Measurements from ENCODE around the gene HIGD1A. TPM values are rescaled to one million over a fixed set of nuclear protein-coding genes. Genes with fewer than 3 reads are reported as not detected.
A peak's percentile ranks its signal among the peaks of the same experiment; 100 is the strongest.

The HIGD1A gene
- total RNA-seq, 1 experiment from 2014 or later: 77.6 TPM

- Mint-ChIP-seq H3K9me3 (no peaks in the 10 kb centered on the region), H3K27ac (no peak overlapping the region; a peak in 1 of 7 replicates), H3K27me3 (ENCODE audit: low read depth) (peaks cover 8% of the 10 kb centered on the region), H3K36me3 (ENCODE audit: insufficient read depth in 1 of 3, low read depth in 3 of 3) (no peaks in the 10 kb centered on the region), H3K4me1 (peaks cover 2 to 6% of the 10 kb centered on the region in 2 experiments; a peak in 3 of 4 replicates), H3K4me3 (no peak overlapping the region)
- no peak overlapping the region for H4K8ac ChIP-seq (replicated peaks; ENCODE audit: insufficient read length, low read depth, low read length)
- no peak overlapping the region for H3K4ac ChIP-seq (ENCODE audit: low read depth, low read length)
- no peaks in the 10 kb centered on the region for H3K27me3 ChIP-seq (ENCODE audit: insufficient read depth, low read length)
- H2BK20ac ChIP-seq (ENCODE audit: low read depth, low read length, poor library complexity, severe bottlenecking): no peak overlapping the region
- no peak overlapping the region for H2BK12ac ChIP-seq (ENCODE audit: insufficient read length, low read depth, low read length)
- no peak overlapping the region for H3K56ac ChIP-seq (ENCODE audit: insufficient read length, low read depth, low read length)
- no peak overlapping the region for H3K14ac ChIP-seq (ENCODE audit: insufficient read depth, low read length)
- no peaks in the 10 kb centered on the region for H3K23me2 ChIP-seq (ENCODE audit: insufficient read length, low read depth, low read length, poor library complexity, severe bottlenecking)
- no peaks in the 10 kb centered on the region for H3K79me1 ChIP-seq (ENCODE audit: insufficient read depth, low read depth, low read length, poor library complexity, severe bottlenecking)
- H3K23ac ChIP-seq (ENCODE audit: insufficient read length, low read depth, low read length): peak overlapping the region; percentile 26
- no peak overlapping the region for H3K9ac ChIP-seq (ENCODE audit: extremely low read depth, insufficient read length, low read length)
- no peak overlapping the region for H4K91ac ChIP-seq (ENCODE audit: insufficient read length, low read depth, low read length)
- no peak overlapping the region for H2AFZ ChIP-seq (ENCODE audit: low read length)
- no peak overlapping the region for H4K5ac ChIP-seq (ENCODE audit: insufficient read length, low read depth, low read length)
- H3K9me3 ChIP-seq (ENCODE audit: control insufficient read depth, low read depth, low read length): no peaks in the 10 kb centered on the region
- H3K27ac ChIP-seq (ENCODE audit: insufficient read length, low read depth, low read length): no peak overlapping the region
- no peak overlapping the region for H3K18ac ChIP-seq (ENCODE audit: insufficient read length, low read depth, low read length)
- no peak overlapping the region for H2BK5ac ChIP-seq (ENCODE audit: insufficient read length, low read length)
- no peak overlapping the region for H2AK5ac ChIP-seq (ENCODE audit: insufficient read length, low read length)
- H2BK15ac ChIP-seq (ENCODE audit: low read depth, low read length): no peak overlapping the region
- H4K20me1 ChIP-seq (ENCODE audit: control insufficient read depth, insufficient read depth, insufficient read length): no peaks in the 10 kb centered on the region
- no CpG with 5 or more reads among the region's 5 CpGs for WGBS (ENCODE audit: extremely low coverage, insufficient read length, low lambda C conversion rate)
- no peak for DNase-seq
- H3T11ph ChIP-seq (ENCODE audit: low read length): no peak overlapping the region
- no peaks in the 10 kb centered on the region for H3K4me1 ChIP-seq (ENCODE audit: insufficient read depth, low read length)
- H3K4me2 ChIP-seq (ENCODE audit: insufficient read depth, insufficient read length, low read length): no peak overlapping the region
- no peaks in the 10 kb centered on the region for H3K79me2 ChIP-seq (ENCODE audit: insufficient read depth, low read length)
- H2BK120ac ChIP-seq (ENCODE audit: low read depth, low read length, poor library complexity, severe bottlenecking): no peak overlapping the region
- TF ChIP-seq, protein P1, sequence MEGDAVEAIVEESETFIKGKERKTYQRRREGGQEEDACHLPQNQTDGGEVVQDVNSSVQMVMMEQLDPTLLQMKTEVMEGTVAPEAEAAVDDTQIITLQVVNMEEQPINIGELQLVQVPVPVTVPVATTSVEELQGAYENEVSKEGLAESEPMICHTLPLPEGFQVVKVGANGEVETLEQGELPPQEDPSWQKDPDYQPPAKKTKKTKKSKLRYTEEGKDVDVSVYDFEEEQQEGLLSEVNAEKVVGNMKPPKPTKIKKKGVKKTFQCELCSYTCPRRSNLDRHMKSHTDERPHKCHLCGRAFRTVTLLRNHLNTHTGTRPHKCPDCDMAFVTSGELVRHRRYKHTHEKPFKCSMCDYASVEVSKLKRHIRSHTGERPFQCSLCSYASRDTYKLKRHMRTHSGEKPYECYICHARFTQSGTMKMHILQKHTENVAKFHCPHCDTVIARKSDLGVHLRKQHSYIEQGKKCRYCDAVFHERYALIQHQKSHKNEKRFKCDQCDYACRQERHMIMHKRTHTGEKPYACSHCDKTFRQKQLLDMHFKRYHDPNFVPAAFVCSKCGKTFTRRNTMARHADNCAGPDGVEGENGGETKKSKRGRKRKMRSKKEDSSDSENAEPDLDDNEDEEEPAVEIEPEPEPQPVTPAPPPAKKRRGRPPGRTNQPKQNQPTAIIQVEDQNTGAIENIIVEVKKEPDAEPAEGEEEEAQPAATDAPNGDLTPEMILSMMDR (conservative IDR thresholded peaks at IDR 0.05): peak; percentile 26; the same call in 2 of the 3 replicates
These were observed 32.1 kb upstream of the HIGD1A start for GRCh38 chr3:42836150-42837123.
